NOMO-1 treated with DMSO at 0.1 percent for 48 hours (cell line): Measurements from ENCODE around the gene HSPA1B.
"Not testable (repeated sequence)": the region's sequence is repeated elsewhere in the genome, so short reads cannot be mapped to it uniquely, and the experiment has no call there.

Experiments
- DNase-seq: peaks from one replicate; lab custom pipeline; 2025; ENCODE audit not compliant: unreplicated experiment; lab: John Stamatoyannopoulos, UW

Gene HSPA1B

GRCh38 chr6:31825553-31825952 is 2.0 kb upstream of the HSPA1B start:
- no peak for DNase-seq

GRCh38 chr6:31826793-31827285 is 699 bp upstream of the HSPA1B start:
- DNase-seq, result peak; percentile 59

- peak; percentile 69 for DNase-seq
These were observed 2.2 kb downstream of the HSPA1B start for GRCh38 chr6:31829633-31830283.

- no peak for DNase-seq
These were observed 3.4 kb downstream of the HSPA1B start for GRCh38 chr6:31830886-31831335.

GRCh38 chr6:31831350-31832215 is 4.0 kb downstream of the HSPA1B start:
- DNase-seq, result peak; percentile 46

GRCh38 chr6:31834367-31835250 is 7.1 kb downstream of the HSPA1B start:
- peak; percentile 76 for DNase-seq

GRCh38 chr6:31836047-31836473 is 8.5 kb downstream of the HSPA1B start:
- DNase-seq, result no peak

GRCh38 chr6:31836474-31837368 is 9.2 kb downstream of the HSPA1B start:
- peak; percentile 62 for DNase-seq

- peak; percentile 18 for DNase-seq
These were observed 10.0 kb downstream of the HSPA1B start for GRCh38 chr6:31837369-31838113.

GRCh38 chr6:31838114-31838553 is 10.6 kb downstream of the HSPA1B start:
- not testable (repeated sequence) for DNase-seq

- DNase-seq, result no peak
These were observed 11.4 kb downstream of the HSPA1B start for GRCh38 chr6:31838968-31839367.

- DNase-seq, result not testable (repeated sequence)
These were observed 12.2 kb downstream of the HSPA1B start for GRCh38 chr6:31839779-31840126.

GRCh38 chr6:31842053-31842452 is 14.5 kb downstream of the HSPA1B start:
- no peak for DNase-seq

GRCh38 chr6:31844507-31844906 is 17.0 kb downstream of the HSPA1B start:
- DNase-seq, result no peak

- DNase-seq, result no peak
These were observed 19.9 kb downstream of the HSPA1B start for GRCh38 chr6:31847276-31847978.

GRCh38 chr6:31850765-31851484 is 23.4 kb downstream of the HSPA1B start:
- DNase-seq, result no peak

GRCh38 chr6:31851485-31851832 is 23.9 kb downstream of the HSPA1B start:
- no peak for DNase-seq
